NCI-H146 treated with DMSO at 0.1 percent for 48 hours (cell line): ENCODE data around the gene SLC26A9.

Source experiments
- DNase-seq: peaks from one replicate; lab custom pipeline; 2025; ENCODE audit not compliant: unreplicated experiment; lab: John Stamatoyannopoulos, UW

The SLC26A9 gene

GRCh38 chr1:205949753-205950152, 6.5 kb upstream of the SLC26A9 start:
- DNase-seq, result no peak

- no peak for DNase-seq
Observed at GRCh38 chr1:205948886-205949285, 5.6 kb upstream of the SLC26A9 start.

- no peak for DNase-seq
Observed at GRCh38 chr1:205948039-205948438, 4.8 kb upstream of the SLC26A9 start.

- DNase-seq, result no peak
Observed at GRCh38 chr1:205947024-205947423, 3.8 kb upstream of the SLC26A9 start.

- no peak for DNase-seq
Observed at GRCh38 chr1:205945069-205945468, 1.8 kb upstream of the SLC26A9 start.

GRCh38 chr1:205944525-205944924, 1.3 kb upstream of the SLC26A9 start:
- no peak for DNase-seq

GRCh38 chr1:205942631-205943159, 561 bp downstream of the SLC26A9 start:
- no peak for DNase-seq

GRCh38 chr1:205940710-205941109, 2.5 kb downstream of the SLC26A9 start:
- DNase-seq, result no peak

GRCh38 chr1:205939690-205940330, 3.4 kb downstream of the SLC26A9 start:
- DNase-seq, result peak; percentile 49

- DNase-seq, result no peak
Observed at GRCh38 chr1:205938682-205939081, 4.6 kb downstream of the SLC26A9 start.

GRCh38 chr1:205936846-205937586, 6.2 kb downstream of the SLC26A9 start:
- DNase-seq, result no peak

- DNase-seq, result no peak
Observed at GRCh38 chr1:205936311-205936710, 6.9 kb downstream of the SLC26A9 start.

GRCh38 chr1:205935869-205936268, 7.4 kb downstream of the SLC26A9 start:
- no peak for DNase-seq

- DNase-seq, result no peak
Observed at GRCh38 chr1:205934788-205935187, 8.5 kb downstream of the SLC26A9 start.

- DNase-seq, result no peak
Observed at GRCh38 chr1:205933671-205934618, 9.3 kb downstream of the SLC26A9 start.

- no peak for DNase-seq
Observed at GRCh38 chr1:205932776-205933175, 10.5 kb downstream of the SLC26A9 start.

GRCh38 chr1:205930799-205931281, 12.4 kb downstream of the SLC26A9 start:
- no peak for DNase-seq

- DNase-seq, result no peak
Observed at GRCh38 chr1:205930195-205930577, 13.1 kb downstream of the SLC26A9 start.

GRCh38 chr1:205929496-205930194, 13.6 kb downstream of the SLC26A9 start:
- DNase-seq, result no peak

GRCh38 chr1:205928317-205928716, 14.9 kb downstream of the SLC26A9 start:
- no peak for DNase-seq

- DNase-seq, result no peak
Observed at GRCh38 chr1:205927676-205928075, 15.6 kb downstream of the SLC26A9 start.
